Measurements from ENCODE around the gene MLX.

The MLX gene

GRCh38 chr17:42566883-42567573 is at the start of gene MLX:
Gene MLX (plus strand): TSS chr17:42567100. CDS start chr17:42567125, 25 bp downstream.
- DNase-seq (ENCODE audit: low spot score) = peak; percentile 100

- DNase-seq (ENCODE audit: low spot score) = peak; percentile 94
Measured at GRCh38 chr17:42517516-42517915, 49.4 kb upstream of the MLX start.

- no peak for DNase-seq (ENCODE audit: low spot score)
Measured at GRCh38 chr17:42518046-42518754, 48.7 kb upstream of the MLX start.

- no peak for DNase-seq (ENCODE audit: low spot score)
Measured at GRCh38 chr17:42518755-42519545, 48.0 kb upstream of the MLX start.

GRCh38 chr17:42519546-42520491 is 47.1 kb upstream of the MLX start:
- peak; percentile 80 for DNase-seq (ENCODE audit: low spot score)

- DNase-seq (ENCODE audit: low spot score) = no peak
Measured at GRCh38 chr17:42520540-42520951, 46.4 kb upstream of the MLX start.

GRCh38 chr17:42521036-42521435 is 45.9 kb upstream of the MLX start:
- DNase-seq (ENCODE audit: low spot score) = no peak

- no peak for DNase-seq (ENCODE audit: low spot score)
Measured at GRCh38 chr17:42521666-42522262, 45.1 kb upstream of the MLX start.

GRCh38 chr17:42522263-42522790 is 44.6 kb upstream of the MLX start:
- DNase-seq (ENCODE audit: low spot score) = no peak

GRCh38 chr17:42522798-42523278 is 44.1 kb upstream of the MLX start:
- DNase-seq (ENCODE audit: low spot score) = no peak

GRCh38 chr17:42525221-42525620 is 41.7 kb upstream of the MLX start:
- DNase-seq (ENCODE audit: low spot score) = no peak

GRCh38 chr17:42526031-42526444 is 40.9 kb upstream of the MLX start:
- no peak for DNase-seq (ENCODE audit: low spot score)

- no peak for DNase-seq (ENCODE audit: low spot score)
Measured at GRCh38 chr17:42527932-42528331, 39.0 kb upstream of the MLX start.

- no peak for DNase-seq (ENCODE audit: low spot score)
Measured at GRCh38 chr17:42529061-42529460, 37.8 kb upstream of the MLX start.

- no peak for DNase-seq (ENCODE audit: low spot score)
Measured at GRCh38 chr17:42530952-42531454, 35.9 kb upstream of the MLX start.

- peak; percentile 69 for DNase-seq (ENCODE audit: low spot score)
Measured at GRCh38 chr17:42531455-42532354, 35.2 kb upstream of the MLX start.

GRCh38 chr17:42535155-42536047 is 31.5 kb upstream of the MLX start:
- no peak for DNase-seq (ENCODE audit: low spot score)

- peak; percentile 99 for DNase-seq (ENCODE audit: low spot score)
Measured at GRCh38 chr17:42536048-42536371, 30.9 kb upstream of the MLX start, which contains the start of gene NAGLU. Gene NAGLU (plus strand): TSS chr17:42536241. CDS start chr17:42536273, 32 bp downstream.

Measured in iPS-NIHi11 (cell line).